PC-3 (cell line): ENCODE measurements around the gene LMO1. TPM values are rescaled to one million over a fixed set of nuclear protein-coding genes. Genes with fewer than 3 reads are reported as not detected.

Source experiments
- ATAC-seq: fragments of 200-7000 bp; cut with Tn5 transposase; 2 replicates; pipeline ENCODE4 v1.9.1; 2020; ENCODE audit warnings: mild to moderate bottlenecking, moderate library complexity
- BruUV-seq: library from RNA; stranded (reverse); fragments of 400-500 nt; replicated peaks from 2 replicates; lab custom pipeline; 2021; lab: Mats Ljungman, UMichigan
- CTCF ChIA-PET: fragments of 300-600 bp; sonication (Branson Sonifier 250); formaldehyde crosslinking; loops from one replicate; lab custom pipeline; 2022; ENCODE audit warnings: antibody characterized with exemption; lab: Charles Lee
- POLR2A ChIA-PET: fragments of 300-600 bp; sonication (Branson Sonifier 250); formaldehyde crosslinking; loops from one replicate; lab custom pipeline; 2022; ENCODE audit warnings: antibody characterized with exemption; ENCODE audit not compliant: unreplicated experiment; lab: Charles Lee
- DNase-seq: peaks from one replicate; pipeline ENCODE4 v3.0.0-alpha.2; 2015
- H2AFZ ChIP-seq: fragments of 300-600 bp; sonication (generic); 2 replicates; pipeline ENCODE4 v1.6.0; 2016; ENCODE audit warnings: antibody characterized with exemption, low read length
- H3F3A ChIP-seq: fragments of 300-600 bp; sonication (generic); one replicate; pipeline ENCODE4 v1.6.0; 2017; ENCODE audit warnings: antibody characterized with exemption, low read length, control low read depth, mild to moderate bottlenecking; ENCODE audit not compliant: unreplicated experiment
- H3K27ac ChIP-seq: fragments of 300-600 bp; sonication (generic); 2 replicates; pipeline ENCODE4 v1.5.1; 2016; ENCODE audit warnings: mild to moderate bottlenecking, low read length
- H3K27me3 ChIP-seq: fragments of 300-600 bp; sonication (generic); 2 replicates; pipeline ENCODE4 v1.6.1; 2016; ENCODE audit warnings: low read length, mixed read lengths
- H3K36me3 ChIP-seq: fragments of 300-600 bp; sonication (generic); 2 replicates; pipeline ENCODE4 v1.6.1; 2016; ENCODE audit warnings: low read depth, mixed run types, low read length, mixed read lengths
- H3K4me1 ChIP-seq: fragments of 300-600 bp; sonication (generic); 2 replicates; pipeline ENCODE4 v1.5.1; 2016; ENCODE audit warnings: low read length; ENCODE audit not compliant: insufficient read depth
- H3K4me2 ChIP-seq: fragments of 300-600 bp; sonication (generic); 2 replicates; pipeline ENCODE4 v1.6.0; 2016; ENCODE audit warnings: low read length
- H3K4me3 ChIP-seq: fragments of 300-600 bp; sonication (generic); 2 replicates; pipeline ENCODE4 v1.5.1; 2016; ENCODE audit warnings: mild to moderate bottlenecking, low read length, mixed read lengths
- H3K79me2 ChIP-seq: fragments of 300-600 bp; sonication (generic); 2 replicates; pipeline ENCODE4 v1.6.1; 2017; ENCODE audit warnings: low read length, mixed read lengths
- H3K9ac ChIP-seq: fragments of 300-600 bp; sonication (generic); 2 replicates; pipeline ENCODE4 v1.6.0; 2016; ENCODE audit warnings: mild to moderate bottlenecking, low read length
- H3K9me2 ChIP-seq: fragments of 300-600 bp; sonication (generic); replicated peaks from 2 replicates; pipeline ENCODE4 v1.6.1; 2016; ENCODE audit warnings: mixed run types, low read length, mixed read lengths
- H3K9me3 ChIP-seq: fragments of 300-600 bp; sonication (generic); 2 replicates; pipeline ENCODE4 v1.6.1; 2016; ENCODE audit warnings: low read length, mixed read lengths
- H4K20me1 ChIP-seq: fragments of 300-600 bp; sonication (generic); 2 replicates; pipeline ENCODE4 v1.6.1; 2016; ENCODE audit warnings: low read length, mixed read lengths
- EZH2 ChIP-seq: fragments of 300-600 bp; sonication (generic); IDR thresholded peaks from one replicate; pipeline ENCODE4 v1.6.1; 2017; ENCODE audit warnings: antibody characterized with exemption, mild to moderate bottlenecking, low read length; ENCODE audit not compliant: unreplicated experiment
- EZH2phosphoT487 ChIP-seq: fragments of 300-600 bp; sonication (generic); IDR thresholded peaks from 2 replicates; pipeline ENCODE4 v1.6.1; 2018; ENCODE audit warnings: mild to moderate bottlenecking, antibody characterized with exemption, low read length, borderline replicate concordance
- intact Hi-C: fragments of 100-400 bp; cut with micrococcal nuclease; formaldehyde crosslinking; loops from 2 replicates; pipeline ENCODE4 v1.9.0; 2023
- total RNA-seq: library from RNA; depleted of rRNA; stranded (reverse); fragments of >200 nt; gene quantifications from 2 replicates; pipeline ENCODE4 v1.2.3, GENCODE V29; 2014
- TF ChIP-seq, protein P1 (sequence below): fragments of 300-600 bp; sonication (generic); conservative IDR thresholded peaks from 2 replicates; pipeline ENCODE4 v1.5.1; 2017; ENCODE audit warnings: antibody characterized with exemption, low read depth, mild to moderate bottlenecking, low read length

Gene LMO1
- total RNA-seq, 1 experiment from 2014 or later = 0.15 TPM

DNA sequence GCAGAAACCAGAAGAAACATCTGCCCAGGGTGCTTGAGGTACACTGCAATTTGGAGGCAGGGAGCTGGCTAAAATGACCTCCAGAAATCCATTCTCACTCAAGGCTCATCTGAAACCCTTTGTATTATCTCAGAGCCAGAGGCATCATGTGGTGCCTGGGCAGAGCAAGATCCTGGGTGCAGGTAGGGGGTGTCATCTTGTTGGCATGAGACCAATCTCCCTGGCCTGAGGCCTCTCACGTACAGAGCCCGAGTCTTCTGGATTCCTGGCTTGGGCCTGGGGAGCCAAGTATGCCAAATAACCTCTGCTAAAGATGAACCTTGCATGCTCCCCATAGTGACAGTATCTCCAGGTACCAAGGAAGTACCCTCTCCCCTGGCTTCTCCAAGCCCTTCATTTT, 2.4 kb downstream of the LMO1 start:
- intact Hi-C loops = no loop called here
- TF ChIP-seq EZH2phosphoT487 (no peak), EZH2 (no peak)
- no peaks in the 10 kb centered on the region for H3K9me2 ChIP-seq
- H3K36me3 ChIP-seq = no peaks in the 10 kb centered on the region
- H3K9me3 ChIP-seq = no peaks in the 10 kb centered on the region
- no peak overlapping the region for H2AFZ ChIP-seq
- no peaks in the 10 kb centered on the region for H3F3A ChIP-seq
- no peak overlapping the region for H3K9ac ChIP-seq
- DNase-seq (no peak), ATAC-seq (no peak)
- CTCF ChIA-PET = no interaction called here
- no peak overlapping the region for H3K27ac ChIP-seq
- POLR2A ChIA-PET = no interaction called here
- peaks cover 43% of the 10 kb centered on the region for H3K27me3 ChIP-seq
- H3K79me2 ChIP-seq = no peaks in the 10 kb centered on the region
- H3K4me1 ChIP-seq = no peaks in the 10 kb centered on the region
- H3K4me2 ChIP-seq = no peak overlapping the region
- H3K4me3 ChIP-seq = no peak overlapping the region
- no TSS peak for BruUV-seq
- no peaks in the 10 kb centered on the region for H4K20me1 ChIP-seq

DNA sequence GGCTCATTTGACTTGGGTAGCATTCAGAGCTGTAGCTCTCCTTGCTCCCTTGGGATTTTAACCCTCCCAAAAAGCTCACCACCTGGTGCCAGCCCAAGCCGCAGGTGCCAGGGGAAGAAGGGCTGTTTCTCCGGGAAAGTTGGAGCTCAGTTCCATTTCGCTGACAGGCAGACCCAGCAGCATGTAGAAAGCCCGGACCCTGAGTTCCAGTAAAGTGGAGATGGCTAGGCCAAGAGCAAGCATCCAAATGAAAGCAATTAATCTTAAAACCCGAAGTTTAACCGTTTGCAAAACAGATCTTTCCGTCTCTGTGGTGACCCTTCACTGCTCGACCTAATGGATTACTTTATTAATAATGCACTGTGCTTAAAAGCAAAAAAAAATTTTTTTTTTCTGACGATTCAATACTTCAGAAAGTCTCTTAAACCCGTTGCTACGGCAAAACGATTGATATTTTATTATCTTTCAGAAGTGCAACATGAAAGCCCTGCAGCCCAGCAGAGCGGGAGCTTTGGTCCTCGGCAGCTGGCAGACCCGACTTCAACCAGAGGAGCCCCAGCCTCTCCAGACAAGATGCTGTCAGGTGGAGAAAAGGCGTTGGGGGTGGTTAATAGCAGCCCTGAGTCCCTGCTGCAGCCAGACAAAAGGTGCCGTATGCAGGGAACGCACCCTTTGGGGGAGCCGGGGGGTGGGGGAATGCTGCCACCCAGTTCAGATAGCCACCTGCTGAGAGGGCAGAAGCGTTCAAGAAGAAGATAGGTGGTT, 3.3 kb downstream of the LMO1 start:
- CTCF ChIA-PET = no interaction called here
- intact Hi-C loops = no loop called here
- POLR2A ChIA-PET = no interaction called here

DNA sequence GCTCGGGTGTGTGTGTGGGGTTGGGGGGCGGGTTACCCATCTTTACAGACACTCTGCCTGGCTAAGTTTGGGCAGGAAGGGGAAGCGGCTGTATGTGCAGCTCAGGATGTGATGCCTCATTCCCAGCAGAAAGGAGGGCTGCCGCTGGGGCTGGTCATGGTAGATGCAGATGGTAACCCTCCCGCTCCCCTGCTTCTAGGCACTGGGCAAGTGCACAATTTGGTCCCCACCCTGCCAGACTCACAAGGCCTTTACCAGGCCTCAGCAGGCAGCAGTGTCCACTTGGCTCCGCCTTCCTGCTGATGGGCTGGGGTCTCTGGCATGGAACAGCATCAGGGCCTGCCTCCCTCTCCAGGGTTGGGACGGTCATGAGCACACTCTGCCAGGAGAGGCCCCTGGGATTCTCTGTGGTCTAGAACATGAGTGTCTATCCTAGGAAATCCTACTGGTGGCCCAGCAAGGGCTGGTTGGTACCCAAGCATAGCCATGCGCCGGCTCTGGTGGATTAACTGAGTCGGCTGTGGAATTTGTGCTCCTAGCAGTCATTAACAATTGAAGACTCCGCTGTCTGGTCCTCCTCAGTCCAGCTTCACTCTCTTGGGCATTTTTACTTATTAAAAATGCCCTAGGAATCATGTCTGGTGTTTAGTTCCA, 4.2 kb downstream of the LMO1 start:
- Histone ChIP-seq H3K9me2 (no peaks in the 10 kb centered on the region), H3K9me3 (no peaks in the 10 kb centered on the region), H3K36me3 (no peaks in the 10 kb centered on the region), H3K79me2 (no peaks in the 10 kb centered on the region), H4K20me1 (no peaks in the 10 kb centered on the region), H2AFZ (no peak overlapping the region), H3K4me1 (no peaks in the 10 kb centered on the region), H3K27ac (no peak overlapping the region), H3K27me3 (peaks cover 43% of the 10 kb centered on the region), H3K4me3 (no peak overlapping the region), H3K9ac (no peak overlapping the region), H3F3A (no peaks in the 10 kb centered on the region), H3K4me2 (no peak overlapping the region)
- POLR2A ChIA-PET = no interaction called here
- ATAC-seq (no peak), DNase-seq (no peak)
- TF ChIP-seq EZH2phosphoT487 (no peak), EZH2 (no peak)
- TF ChIP-seq, protein P1, sequence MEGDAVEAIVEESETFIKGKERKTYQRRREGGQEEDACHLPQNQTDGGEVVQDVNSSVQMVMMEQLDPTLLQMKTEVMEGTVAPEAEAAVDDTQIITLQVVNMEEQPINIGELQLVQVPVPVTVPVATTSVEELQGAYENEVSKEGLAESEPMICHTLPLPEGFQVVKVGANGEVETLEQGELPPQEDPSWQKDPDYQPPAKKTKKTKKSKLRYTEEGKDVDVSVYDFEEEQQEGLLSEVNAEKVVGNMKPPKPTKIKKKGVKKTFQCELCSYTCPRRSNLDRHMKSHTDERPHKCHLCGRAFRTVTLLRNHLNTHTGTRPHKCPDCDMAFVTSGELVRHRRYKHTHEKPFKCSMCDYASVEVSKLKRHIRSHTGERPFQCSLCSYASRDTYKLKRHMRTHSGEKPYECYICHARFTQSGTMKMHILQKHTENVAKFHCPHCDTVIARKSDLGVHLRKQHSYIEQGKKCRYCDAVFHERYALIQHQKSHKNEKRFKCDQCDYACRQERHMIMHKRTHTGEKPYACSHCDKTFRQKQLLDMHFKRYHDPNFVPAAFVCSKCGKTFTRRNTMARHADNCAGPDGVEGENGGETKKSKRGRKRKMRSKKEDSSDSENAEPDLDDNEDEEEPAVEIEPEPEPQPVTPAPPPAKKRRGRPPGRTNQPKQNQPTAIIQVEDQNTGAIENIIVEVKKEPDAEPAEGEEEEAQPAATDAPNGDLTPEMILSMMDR = no peak
- intact Hi-C loops = no loop called here
- CTCF ChIA-PET = no interaction called here
- BruUV-seq = no TSS peak

More for the DNA sequence above, 3.3 kb downstream of the LMO1 start:
- H3K4me1 ChIP-seq = no peaks in the 10 kb centered on the region
- no peaks in the 10 kb centered on the region for H3K79me2 ChIP-seq
- H3K9me2 ChIP-seq = no peaks in the 10 kb centered on the region
- H3K4me3 ChIP-seq = no peak overlapping the region
- H3K4me2 ChIP-seq = no peak overlapping the region
- peaks cover 43% of the 10 kb centered on the region for H3K27me3 ChIP-seq
- H4K20me1 ChIP-seq = no peaks in the 10 kb centered on the region
- no peak for ATAC-seq
- TF ChIP-seq EZH2 (no peak), EZH2phosphoT487 (no peak)
- TF ChIP-seq, protein P1 = no peak
- BruUV-seq = no TSS peak
- no peak overlapping the region for H2AFZ ChIP-seq
- H3K36me3 ChIP-seq = no peaks in the 10 kb centered on the region
- no peak for DNase-seq
- no peak overlapping the region for H3K9ac ChIP-seq
- H3F3A ChIP-seq = no peaks in the 10 kb centered on the region
- H3K9me3 ChIP-seq = no peaks in the 10 kb centered on the region
- H3K27ac ChIP-seq = no peak overlapping the region
